HepG2 (cell line): ENCODE measurements around the gene MAP3K1. TPM values are rescaled to one million over a fixed set of nuclear protein-coding genes. Genes with fewer than 3 reads are reported as not detected.
A peak's percentile ranks its signal among the peaks of the same experiment; 100 is the strongest.

Source experiments
- BRD4 ChIP-seq: sonication (generic); formaldehyde crosslinking; IDR thresholded peaks from 2 replicates; pipeline ENCODE4 v1.4.0; 2020; ENCODE audit warnings: missing genetic modification reagents
- ELF1 ChIP-seq: sonication (generic); formaldehyde crosslinking; IDR thresholded peaks from 2 replicates; pipeline ENCODE4 v1.4.0; 2020; ENCODE audit warnings: missing genetic modification reagents
- FOXA1 ChIP-seq, 2 experiments: fragments of 450-650 bp in 1 of 2; sonication (generic) in 1 of 2; formaldehyde crosslinking in 1 of 2; IDR thresholded peaks; 2 replicates each; pipeline versions ENCODE4 v1.4.0 to v1.6.1; 2016 to 2020; ENCODE audit warnings: missing genetic modification reagents in 1 of 2
- FOXK2 ChIP-seq: fragments of 450-650 bp; IDR thresholded peaks from 2 replicates; pipeline ENCODE4 v1.6.1; 2016
- HMG20B ChIP-seq: conservative IDR thresholded peaks from 2 replicates; pipeline ENCODE4 v1.6.1; 2016; ENCODE audit warnings: missing genetic modification reagents, missing compliant biosample characterization
- HNRNPL ChIP-seq: fragments of 200-400 bp; formaldehyde crosslinking; IDR thresholded peaks from 2 replicates; pipeline ENCODE4 v1.6.1; 2017; ENCODE audit warnings: mild to moderate bottlenecking, low read depth, low read length
- MED1 ChIP-seq: sonication (generic); formaldehyde crosslinking; IDR thresholded peaks from 2 replicates; pipeline ENCODE4 v1.4.0; 2020; ENCODE audit warnings: missing genetic modification reagents
- MIXL1 ChIP-seq: IDR thresholded peaks from 2 replicates; pipeline ENCODE4 v1.6.1; 2016
- POLR2AphosphoS2 ChIP-seq: IDR thresholded peaks from 2 replicates; pipeline ENCODE4 v1.6.1; 2011; ENCODE audit warnings: low read depth, low read length, improper control_type of control experiment
- RARG ChIP-seq: sonication (generic); formaldehyde crosslinking; IDR thresholded peaks from 2 replicates; pipeline ENCODE4 v1.4.0; 2020; ENCODE audit warnings: low read depth, mild to moderate bottlenecking, missing genetic modification reagents
- ZBTB25 ChIP-seq: IDR thresholded peaks from 2 replicates; pipeline ENCODE4 v1.6.1; 2018; ENCODE audit warnings: missing genetic modification reagents
- ZBTB3 ChIP-seq: sonication (generic); formaldehyde crosslinking; IDR thresholded peaks from 2 replicates; pipeline ENCODE4 v1.4.0; 2020; ENCODE audit warnings: low read depth, mild to moderate bottlenecking, moderate library complexity, missing genetic modification reagents, borderline replicate concordance
- ZBTB7A ChIP-seq: sonication (generic); formaldehyde crosslinking; IDR thresholded peaks from 2 replicates; pipeline ENCODE4 v1.8.0; 2022; ENCODE audit warnings: mild to moderate bottlenecking, missing genetic modification reagents
- ZC3H4 ChIP-seq: sonication (generic); formaldehyde crosslinking; IDR thresholded peaks from 2 replicates; pipeline ENCODE4 v1.4.0; 2020; ENCODE audit warnings: missing genetic modification reagents, borderline replicate concordance
- ZNF383 ChIP-seq: sonication (generic); formaldehyde crosslinking; IDR thresholded peaks from 2 replicates; pipeline ENCODE4 v1.4.0; 2020; ENCODE audit warnings: missing genetic modification reagents, mild to moderate bottlenecking, borderline replicate concordance
- ZNF496 ChIP-seq: sonication (generic); formaldehyde crosslinking; IDR thresholded peaks from 2 replicates; pipeline ENCODE4 v1.8.1; 2023; ENCODE audit warnings: mild to moderate bottlenecking, moderate library complexity, missing genetic modification reagents; ENCODE audit not compliant: insufficient replicate concordance
- ZNF503 ChIP-seq: sonication (generic); formaldehyde crosslinking; IDR thresholded peaks from 2 replicates; pipeline ENCODE4 v1.4.0; 2020; ENCODE audit warnings: missing genetic modification reagents
- ZNF773 ChIP-seq: sonication (generic); formaldehyde crosslinking; IDR thresholded peaks from 2 replicates; pipeline ENCODE4 v1.4.0; 2020; ENCODE audit warnings: missing genetic modification reagents, borderline replicate concordance
- polyA plus RNA-seq, 8 experiments: library from polyadenylated mRNA; depleted of rRNA in 3 of 8; stranded (reverse) in 7 of 8; unstranded in 1 of 8; fragments of >200 nt; fragmentation: Illumina TruSeq in 4 of 8; extraction: Trizol in 4 of 8; gene quantifications; 2 replicates each; pipeline versions ENCODE4 v1.2.1 to v1.2.3, GENCODE V29; 2011 to 2016; ENCODE audit warnings: low read depth in 4 of 8, missing spikeins in 1 of 8, mixed read lengths in 1 of 8; ENCODE audit not compliant: insufficient read depth in 1 of 8
- total RNA-seq, 5 experiments: library from RNA; depleted of rRNA; stranded (reverse); fragments of >200 nt; fragmentation: Illumina TruSeq; extraction: Trizol; gene quantifications; 2 replicates each; pipeline ENCODE4 v1.2.3, GENCODE V29; 2016; ENCODE audit warnings: low read depth in 1 of 5
- TF ChIP-seq, protein P1 (sequence below): sonication (generic); formaldehyde crosslinking; IDR thresholded peaks from 2 replicates; pipeline ENCODE4 v1.4.0; 2020; ENCODE audit warnings: missing genetic modification reagents, low read depth, mild to moderate bottlenecking, borderline replicate concordance
- TF ChIP-seq, protein P2 (sequence below): sonication (generic); formaldehyde crosslinking; IDR thresholded peaks from 2 replicates; pipeline ENCODE4 v1.5.0; 2020; ENCODE audit warnings: missing genetic modification reagents
- TF ChIP-seq, protein P3 (sequence below), 2 experiments: sonication (generic) in 1 of 2; formaldehyde crosslinking in 1 of 2; IDR thresholded peaks; 2 replicates each; pipeline versions ENCODE4 v1.4.0 to v1.6.1; 2018 to 2020; ENCODE audit warnings: missing genetic modification reagents in 2 of 2, borderline replicate concordance in 1 of 2, low read depth in 1 of 2, mild to moderate bottlenecking in 1 of 2, missing biosample characterization in 1 of 2
- TF ChIP-seq, protein P4 (sequence below): conservative IDR thresholded peaks from 2 replicates; pipeline ENCODE4 v1.6.1; 2018; ENCODE audit warnings: missing genetic modification reagents

MAP3K1 gene
- total and polyA plus RNA-seq, 2 of the 13 experiments (the other 11 are each of a cell fraction or from before 2014, with no cell fraction given): 16.4 to 30.3 TPM

DNA sequence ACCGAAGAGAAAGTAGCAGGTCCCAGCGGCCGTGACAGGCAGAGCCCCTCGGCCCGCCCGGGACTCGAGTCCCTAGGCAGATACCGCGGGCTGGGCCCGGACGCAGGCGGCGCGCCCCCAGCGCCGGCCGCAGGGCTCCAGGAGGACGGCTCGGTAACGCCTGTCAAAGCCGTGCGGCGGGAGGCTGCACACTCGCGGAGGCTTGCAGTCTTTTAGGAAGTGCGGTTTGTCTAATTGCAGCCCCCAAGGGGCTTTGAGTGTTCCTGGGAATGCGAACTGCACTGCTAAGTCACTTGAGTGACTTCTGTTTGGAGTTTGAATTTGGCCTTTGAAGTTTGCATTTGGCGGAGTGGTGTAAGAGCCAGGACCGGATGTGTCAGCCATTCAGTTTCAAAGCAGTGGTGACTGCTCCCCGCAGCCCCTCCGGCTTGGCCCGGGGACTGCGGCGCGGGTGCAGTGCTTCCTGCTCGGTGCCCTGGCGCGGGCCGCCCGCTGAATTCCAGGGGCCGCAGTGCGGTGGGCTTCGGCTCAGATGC, 1.3 kb downstream of the MAP3K1 start (continued):
- TF ChIP-seq, protein P1, sequence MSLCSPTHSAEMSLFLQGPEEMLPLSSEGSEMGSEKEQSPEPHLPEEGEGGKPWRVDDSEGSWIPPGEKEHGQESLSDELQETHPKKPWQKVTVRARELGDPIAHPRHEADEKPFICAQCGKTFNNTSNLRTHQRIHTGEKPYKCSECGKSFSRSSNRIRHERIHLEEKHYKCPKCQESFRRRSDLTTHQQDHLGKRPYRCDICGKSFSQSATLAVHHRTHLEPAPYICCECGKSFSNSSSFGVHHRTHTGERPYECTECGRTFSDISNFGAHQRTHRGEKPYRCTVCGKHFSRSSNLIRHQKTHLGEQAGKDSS (CRISPR knock-in tag): peak; percentile 27; the same call in 1 of the 2 replicates
- TF ChIP-seq MED1 (CRISPR knock-in tag) (peak; percentile 76), ZBTB25 (CRISPR knock-in tag) (no peak), MIXL1 (peak; percentile 12; the same call in 1 of the 2 replicates), POLR2AphosphoS2 (no peak), ZBTB7A (CRISPR knock-in tag) (peak; percentile 54; the same call in 1 of the 2 replicates), ZBTB3 (no peak), HNRNPL (no peak), ELF1 (CRISPR knock-in tag) (peak; percentile 49; the same call in 1 of the 2 replicates), HMG20B (CRISPR knock-in tag) (0 out of 2 replicates have a peak, but pooled peaks have one; percentile 36), FOXK2 (no peak), RARG (CRISPR knock-in tag) (no peak), ZNF503 (CRISPR knock-in tag) (no peak; the same call in 1 of the 2 replicates), ZNF496 (CRISPR knock-in tag) (no peak), FOXA1 (IDR thresholded peaks at IDR 0.05) (no peak), FOXA1 (CRISPR knock-in tag; IDR thresholded peaks at IDR 0.05) (peak; percentile 23; the same call in 1 of the 2 replicates), ZNF383 (CRISPR knock-in tag) (no peak), ZC3H4 (CRISPR knock-in tag) (no peak), BRD4 (CRISPR knock-in tag) (no peak), ZNF773 (peak; percentile 12; the same call in 1 of the 2 replicates)
- TF ChIP-seq, protein P2, sequence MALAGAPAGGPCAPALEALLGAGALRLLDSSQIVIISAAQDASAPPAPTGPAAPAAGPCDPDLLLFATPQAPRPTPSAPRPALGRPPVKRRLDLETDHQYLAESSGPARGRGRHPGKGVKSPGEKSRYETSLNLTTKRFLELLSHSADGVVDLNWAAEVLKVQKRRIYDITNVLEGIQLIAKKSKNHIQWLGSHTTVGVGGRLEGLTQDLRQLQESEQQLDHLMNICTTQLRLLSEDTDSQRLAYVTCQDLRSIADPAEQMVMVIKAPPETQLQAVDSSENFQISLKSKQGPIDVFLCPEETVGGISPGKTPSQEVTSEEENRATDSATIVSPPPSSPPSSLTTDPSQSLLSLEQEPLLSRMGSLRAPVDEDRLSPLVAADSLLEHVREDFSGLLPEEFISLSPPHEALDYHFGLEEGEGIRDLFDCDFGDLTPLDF: 0 out of 2 replicates have a peak, but pooled peaks have one; percentile 25
- TF ChIP-seq, protein P3, sequence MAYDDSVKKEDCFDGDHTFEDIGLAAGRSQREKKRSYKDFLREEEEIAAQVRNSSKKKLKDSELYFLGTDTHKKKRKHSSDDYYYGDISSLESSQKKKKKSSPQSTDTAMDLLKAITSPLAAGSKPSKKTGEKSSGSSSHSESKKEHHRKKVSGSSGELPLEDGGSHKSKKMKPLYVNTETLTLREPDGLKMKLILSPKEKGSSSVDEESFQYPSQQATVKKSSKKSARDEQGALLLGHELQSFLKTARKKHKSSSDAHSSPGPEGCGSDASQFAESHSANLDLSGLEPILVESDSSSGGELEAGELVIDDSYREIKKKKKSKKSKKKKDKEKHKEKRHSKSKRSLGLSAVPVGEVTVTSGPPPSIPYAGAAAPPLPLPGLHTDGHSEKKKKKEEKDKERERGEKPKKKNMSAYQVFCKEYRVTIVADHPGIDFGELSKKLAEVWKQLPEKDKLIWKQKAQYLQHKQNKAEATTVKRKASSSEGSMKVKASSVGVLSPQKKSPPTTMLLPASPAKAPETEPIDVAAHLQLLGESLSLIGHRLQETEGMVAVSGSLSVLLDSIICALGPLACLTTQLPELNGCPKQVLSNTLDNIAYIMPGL (CRISPR knock-in tag; IDR thresholded peaks at IDR 0.05; ENCODE audit: borderline replicate concordance in 1 of 2, low read depth in 1 of 2): peak; percentile 53 to 85; a peak in 2 of 4 replicates
- TF ChIP-seq, protein P4, sequence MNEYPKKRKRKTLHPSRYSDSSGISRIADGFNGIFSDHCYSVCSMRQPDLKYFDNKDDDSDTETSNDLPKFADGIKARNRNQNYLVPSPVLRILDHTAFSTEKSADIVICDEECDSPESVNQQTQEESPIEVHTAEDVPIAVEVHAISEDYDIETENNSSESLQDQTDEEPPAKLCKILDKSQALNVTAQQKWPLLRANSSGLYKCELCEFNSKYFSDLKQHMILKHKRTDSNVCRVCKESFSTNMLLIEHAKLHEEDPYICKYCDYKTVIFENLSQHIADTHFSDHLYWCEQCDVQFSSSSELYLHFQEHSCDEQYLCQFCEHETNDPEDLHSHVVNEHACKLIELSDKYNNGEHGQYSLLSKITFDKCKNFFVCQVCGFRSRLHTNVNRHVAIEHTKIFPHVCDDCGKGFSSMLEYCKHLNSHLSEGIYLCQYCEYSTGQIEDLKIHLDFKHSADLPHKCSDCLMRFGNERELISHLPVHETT (CRISPR knock-in tag): no peak; the same call in 1 of the 2 replicates
